ENCODE results near the gene LGALS9C. TPM values are rescaled to one million over a fixed set of nuclear protein-coding genes. Genes with fewer than 3 reads are reported as not detected.
"Not testable (repeated sequence)": the region's sequence is repeated elsewhere in the genome, so short reads cannot be mapped to it uniquely, and the experiment has no call there.

LGALS9C gene
- total RNA-seq, 1 donor from 2014 or later: 15.7 TPM

GRCh38 chr17:18478977-18479595 is 2.5 kb downstream of the LGALS9C start:
- ATAC-seq: peak; percentile 66

DNA sequence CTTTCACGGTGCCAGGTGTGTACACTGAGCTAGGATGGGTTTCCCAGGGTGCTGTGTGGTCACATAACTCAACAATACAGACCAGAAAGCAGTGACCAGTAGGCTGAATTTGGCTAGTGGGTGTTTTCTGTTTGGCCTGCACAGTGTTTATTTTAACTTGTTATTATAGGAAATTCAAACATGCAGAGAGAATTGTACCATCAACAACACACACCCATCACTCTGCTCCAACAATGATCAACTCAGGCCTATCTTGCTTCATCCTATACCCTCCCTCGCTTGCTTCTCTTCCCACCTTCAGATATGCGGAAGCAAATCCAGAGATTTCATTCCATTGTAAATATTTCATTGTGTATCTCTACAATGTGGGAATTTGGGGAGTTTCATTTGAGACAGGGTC is 5.2 kb downstream of the LGALS9C start:
- not testable (repeated sequence) for ATAC-seq

DNA sequence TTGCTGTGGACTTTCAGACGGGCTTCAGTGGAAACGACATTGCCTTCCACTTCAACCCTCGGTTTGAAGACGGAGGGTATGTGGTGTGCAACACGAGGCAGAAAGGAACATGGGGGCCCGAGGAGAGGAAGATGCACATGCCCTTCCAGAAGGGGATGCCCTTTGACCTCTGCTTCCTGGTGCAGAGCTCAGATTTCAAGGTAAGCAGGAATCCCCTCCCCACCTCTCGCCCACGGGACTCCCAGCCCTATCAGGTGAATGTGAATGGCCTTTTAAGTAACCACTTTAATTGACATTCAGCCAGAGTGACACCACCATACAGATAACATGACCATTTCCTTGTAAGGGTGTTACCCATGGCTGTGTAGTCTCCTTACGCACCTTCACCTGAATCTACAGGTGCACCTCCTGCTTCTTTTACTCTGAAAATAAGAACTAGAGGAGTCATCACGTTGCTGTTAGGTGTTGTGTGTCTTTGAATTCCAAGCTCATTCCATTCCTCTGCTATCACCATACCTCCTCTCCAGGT is 9.4 kb downstream of the LGALS9C start:
- not testable (repeated sequence) for ATAC-seq

DNA sequence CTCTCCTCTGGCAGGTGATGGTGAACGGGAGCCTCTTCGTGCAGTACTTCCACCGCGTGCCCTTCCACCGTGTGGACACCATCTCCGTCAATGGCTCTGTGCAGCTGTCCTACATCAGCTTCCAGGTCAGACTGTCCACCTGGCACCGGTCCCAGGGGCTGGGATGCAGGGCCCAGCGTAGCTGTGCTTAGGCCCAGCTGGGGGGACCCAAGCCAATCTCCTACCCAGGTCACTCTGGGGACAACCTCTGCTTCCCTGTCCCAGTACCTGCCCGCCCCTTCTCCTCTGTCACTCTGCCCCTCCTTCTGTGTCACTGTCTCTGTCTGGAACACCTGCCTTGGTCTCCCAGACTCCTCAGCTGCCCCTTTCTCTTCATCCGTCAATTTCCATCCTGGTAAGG is 11.0 kb downstream of the LGALS9C start:
- not testable (repeated sequence) for ATAC-seq

DNA sequence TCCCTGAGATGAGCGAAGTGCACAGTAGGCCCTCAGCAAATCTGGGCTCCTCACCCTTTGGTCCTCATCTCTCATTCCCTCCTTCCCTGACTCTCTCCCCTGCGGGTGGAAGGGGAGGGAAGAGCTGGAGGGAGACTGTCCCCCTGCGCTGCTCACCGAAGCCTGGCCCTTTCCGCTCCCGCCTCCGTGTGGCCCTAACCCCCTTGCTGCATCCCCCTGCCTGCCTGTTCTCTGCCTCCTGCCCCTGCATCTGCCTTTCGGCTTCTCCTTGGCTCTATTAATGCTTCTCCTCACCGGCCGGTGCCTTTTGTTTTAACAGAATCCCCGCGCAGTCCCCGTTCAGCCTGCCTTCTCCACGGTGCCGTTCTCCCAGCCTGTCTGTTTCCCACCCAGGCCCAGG is 12.0 kb downstream of the LGALS9C start:
- ATAC-seq: not testable (repeated sequence)

GRCh38 chr17:18490016-18490415 is 13.4 kb downstream of the LGALS9C start:
- ATAC-seq: peak; percentile 37

- peak; percentile 57 for ATAC-seq
Measured at GRCh38 chr17:18492712-18493480, 16.3 kb downstream of the LGALS9C start.

DNA sequence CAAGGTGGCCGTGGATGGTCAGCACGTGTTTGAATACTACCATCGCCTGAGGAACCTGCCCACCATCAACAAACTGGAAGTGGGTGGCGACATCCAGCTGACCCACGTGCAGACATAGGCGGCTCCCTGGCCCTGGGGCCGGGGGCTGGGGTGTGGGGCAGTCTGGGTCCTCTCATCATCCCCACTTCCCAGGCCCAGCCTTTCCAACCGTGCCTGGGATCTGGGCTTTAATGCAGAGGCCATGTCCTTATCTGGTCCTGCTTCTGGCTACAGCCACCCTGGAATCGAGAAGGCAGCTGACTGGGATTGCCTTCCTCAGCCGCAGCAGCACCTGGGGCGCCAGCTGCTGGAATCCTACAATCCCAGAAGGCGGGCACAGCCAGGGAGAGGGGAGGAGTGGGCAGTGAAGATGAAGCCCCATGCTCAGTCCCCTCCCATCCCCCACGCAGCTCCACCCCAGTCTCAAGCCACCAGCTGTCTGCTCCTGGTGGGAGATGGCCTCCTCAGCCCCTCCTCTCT is 17.7 kb downstream of the LGALS9C start:
- peak; percentile 7 for ATAC-seq

GRCh38 chr17:18497044-18497443 is 20.5 kb downstream of the LGALS9C start:
- ATAC-seq: not testable (repeated sequence)

DNA sequence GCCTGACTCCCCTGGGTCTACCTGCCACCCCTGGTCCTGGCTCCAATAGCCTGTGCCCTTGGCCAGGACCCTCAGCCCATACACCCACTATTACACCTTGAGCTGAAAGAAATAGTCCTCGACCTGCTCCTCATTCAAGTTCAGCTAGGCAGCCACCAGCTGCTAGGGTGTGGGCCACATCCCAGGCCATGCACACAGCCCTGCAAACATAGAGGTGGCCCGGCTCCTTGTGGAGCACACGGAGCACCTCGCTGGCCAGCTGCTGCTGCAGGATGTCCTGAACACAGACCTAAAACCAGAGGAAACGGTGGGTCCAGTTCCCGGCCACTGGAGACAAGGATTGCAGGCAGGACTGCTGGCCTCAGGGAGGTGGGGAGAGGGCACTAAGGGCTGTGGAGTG is 22.5 kb downstream of the LGALS9C start:
- not testable (repeated sequence) for ATAC-seq

- not testable (repeated sequence) for ATAC-seq
Measured at GRCh38 chr17:18499756-18500155, 23.2 kb downstream of the LGALS9C start.

DNA sequence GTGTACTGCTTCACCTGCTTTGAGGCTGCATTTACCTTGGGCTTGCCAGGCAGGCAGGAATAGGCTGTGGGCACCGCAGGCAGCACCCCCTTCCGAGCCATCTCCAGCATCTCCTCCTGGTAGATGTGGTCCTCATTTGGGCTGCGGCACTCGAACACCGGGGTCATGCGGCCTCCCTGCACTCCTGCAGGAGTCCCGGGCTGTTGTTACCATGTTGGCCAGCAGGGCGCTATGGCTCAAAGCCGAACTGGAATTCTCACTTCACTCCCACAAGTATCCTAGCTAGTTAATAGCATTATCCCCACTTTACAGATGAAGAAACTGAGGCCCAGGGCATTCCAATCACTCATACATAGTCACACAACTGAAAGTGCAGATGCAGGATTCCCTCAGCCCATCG is 23.7 kb downstream of the LGALS9C start:
- not testable (repeated sequence) for ATAC-seq

DNA sequence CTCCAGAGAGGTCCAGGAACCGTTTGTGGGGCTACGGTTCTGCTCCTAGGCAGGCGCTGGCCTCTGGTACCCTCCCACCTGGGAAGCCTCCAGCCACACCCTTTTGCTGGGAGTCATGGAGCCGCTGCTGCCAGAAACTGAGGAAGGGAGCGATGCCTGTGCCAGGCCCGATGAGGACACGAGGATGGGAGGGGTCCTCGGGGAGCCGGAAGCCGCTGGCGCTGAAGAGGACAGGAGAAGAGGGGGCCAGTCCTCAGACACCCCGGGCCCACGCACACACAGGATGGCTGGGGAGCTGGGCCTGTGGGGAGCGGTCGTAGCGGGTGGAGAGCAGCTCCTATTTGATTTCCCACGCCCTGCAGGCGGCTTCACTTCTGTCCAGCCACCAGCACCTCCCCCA is 24.2 kb downstream of the LGALS9C start:
- ATAC-seq: not testable (repeated sequence)

- not testable (repeated sequence) for ATAC-seq
Measured at GRCh38 chr17:18503221-18503620, 26.6 kb downstream of the LGALS9C start.

- ATAC-seq: peak; percentile 52
Measured at GRCh38 chr17:18507729-18508128, 31.1 kb downstream of the LGALS9C start.

DNA sequence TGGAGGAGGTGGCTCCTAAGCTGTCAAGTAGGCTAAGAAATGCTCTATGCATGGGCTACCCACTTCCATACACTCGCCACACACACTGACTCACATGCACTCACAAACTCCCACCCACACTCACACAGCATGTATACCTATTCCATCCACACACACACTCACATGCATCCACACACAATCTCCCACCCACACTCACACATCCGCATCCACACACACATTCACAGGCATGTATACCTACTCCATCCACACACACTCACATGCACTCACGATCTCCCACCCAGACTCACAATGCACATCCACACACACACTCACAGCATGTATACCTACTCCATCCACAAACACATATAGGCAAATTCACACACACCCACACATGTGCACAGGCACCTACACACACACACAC is 32.1 kb downstream of the LGALS9C start:
- not testable (repeated sequence) for ATAC-seq

DNA sequence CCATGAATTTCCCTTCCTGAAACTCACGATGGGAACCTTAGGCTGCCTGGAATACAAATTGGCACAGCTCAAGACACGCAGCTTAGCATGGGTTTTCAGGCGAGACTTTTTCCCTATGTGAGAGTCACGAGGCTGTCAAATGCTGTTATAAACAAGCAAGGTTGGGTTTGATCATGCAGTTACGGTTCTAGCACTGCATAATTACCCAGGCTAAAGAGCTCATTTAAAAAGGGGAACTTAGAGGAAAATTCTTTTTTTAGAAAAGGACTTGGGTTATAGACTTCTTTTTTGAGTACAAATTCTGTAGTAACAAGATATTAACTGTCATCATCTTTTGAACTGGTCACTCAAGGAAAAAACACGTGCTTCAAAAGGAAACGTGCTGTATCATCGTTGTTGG is 44.5 kb downstream of the LGALS9C start:
- ATAC-seq: not testable (repeated sequence)

- ATAC-seq: not testable (repeated sequence)
Measured at GRCh38 chr17:18525015-18525414, 48.4 kb downstream of the LGALS9C start.

DNA sequence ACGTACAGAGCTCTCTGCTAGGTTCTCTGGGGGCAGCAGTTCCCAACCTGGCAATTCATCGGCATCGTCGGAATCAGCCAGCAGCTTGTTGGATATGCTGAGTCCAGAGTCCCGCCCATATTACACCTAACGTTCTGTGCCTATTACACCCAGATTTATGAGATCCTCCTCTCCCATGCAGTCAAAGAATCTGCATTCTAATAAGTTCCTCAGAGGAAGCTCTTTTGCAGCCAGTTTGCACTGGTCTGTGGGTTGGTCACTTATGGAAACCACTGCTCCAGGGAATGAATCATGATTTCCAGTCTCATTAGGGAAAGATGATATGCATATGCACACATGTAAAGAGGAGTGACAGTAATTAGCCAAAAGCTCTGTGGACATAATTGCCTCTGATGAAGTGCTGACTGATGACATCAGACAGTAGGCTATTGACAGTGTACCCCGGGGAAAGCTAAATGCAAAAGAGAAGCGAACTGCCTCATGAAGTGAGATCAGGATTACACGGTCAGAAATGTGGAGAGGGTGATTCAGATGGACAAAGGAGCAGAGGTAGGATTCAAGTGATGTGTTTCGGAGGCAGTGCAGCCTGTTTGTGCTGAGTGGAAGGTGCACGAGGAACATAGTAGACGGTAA is 49.7 kb downstream of the LGALS9C start:
- ATAC-seq: not testable (repeated sequence)

GRCh38 chr17:18527354-18527753 is 50.8 kb downstream of the LGALS9C start:
- ATAC-seq: not testable (repeated sequence)

DNA sequence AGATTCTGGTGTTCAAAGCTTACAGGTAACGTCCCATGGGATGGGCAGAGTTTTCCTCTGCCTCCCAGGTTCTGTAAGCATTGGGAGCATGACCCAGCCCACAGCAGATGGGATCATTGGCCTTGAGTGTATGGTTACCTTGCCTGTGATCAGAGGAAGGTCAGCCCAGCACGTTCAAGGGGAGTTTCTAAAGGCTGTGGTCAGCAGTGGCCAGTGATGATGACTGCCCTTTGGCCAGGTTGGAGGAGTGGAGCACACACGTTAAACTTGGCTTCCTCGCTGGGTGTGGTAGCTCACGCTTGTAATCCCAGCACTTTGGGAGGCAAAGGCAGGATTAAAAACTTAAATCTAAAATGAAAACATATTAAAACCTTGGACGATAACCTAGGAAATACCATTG is 51.8 kb downstream of the LGALS9C start:
- not testable (repeated sequence) for ATAC-seq

DNA sequence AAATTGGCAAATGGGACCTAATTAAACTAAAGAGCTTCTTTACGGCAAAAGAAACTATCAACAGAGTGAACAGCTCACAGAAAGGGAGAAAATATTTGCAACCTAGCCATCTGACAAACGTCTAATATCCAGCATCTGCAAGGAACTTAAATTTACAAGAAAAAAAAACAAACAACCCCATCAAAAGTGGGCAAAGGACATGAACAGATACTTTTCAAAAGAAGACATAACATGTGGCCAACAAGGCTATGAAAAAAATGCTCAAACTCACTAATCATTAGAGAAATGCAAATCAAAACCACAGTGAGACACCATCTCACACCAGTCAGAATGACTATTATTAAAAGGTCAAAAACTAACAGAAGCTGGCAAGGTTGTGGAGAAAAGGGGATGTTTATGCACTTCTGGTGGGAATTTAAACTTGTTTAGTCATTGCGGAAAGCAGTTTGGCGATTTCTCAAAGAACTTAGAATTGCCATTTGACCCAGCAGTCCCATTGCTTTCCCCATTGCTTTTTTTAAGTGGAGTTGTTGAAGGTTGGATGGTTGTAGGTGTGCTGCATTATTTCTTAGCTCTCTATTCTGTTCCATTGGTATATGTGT is 52.4 kb downstream of the LGALS9C start:
- ATAC-seq: not testable (repeated sequence)

DNA sequence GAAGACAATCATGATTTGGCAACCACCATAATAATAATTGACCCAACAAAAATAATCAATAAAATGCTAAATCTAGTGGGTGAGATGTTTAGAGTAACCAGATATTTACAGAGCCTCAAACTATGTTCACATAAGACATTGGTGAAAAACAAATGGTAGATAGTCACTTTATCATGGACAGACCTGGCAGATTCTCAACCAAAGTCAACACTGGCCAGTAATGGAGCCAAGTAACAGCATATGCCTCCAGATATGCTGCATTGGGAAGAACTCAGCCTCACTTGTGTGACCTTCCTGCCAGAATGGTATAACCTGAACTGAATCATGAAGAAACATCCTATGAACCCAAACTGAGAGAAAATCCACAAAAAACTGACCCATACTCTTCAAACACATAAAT is 53.8 kb downstream of the LGALS9C start:
- ATAC-seq: not testable (repeated sequence)

Measured in esophagus mucosa (tissue), 1 donor.